NCI-H1930 (cell line): ENCODE results near the gene TRPC1.
"Not testable (repeated sequence)": the region's sequence is repeated elsewhere in the genome, so short reads cannot be mapped to it uniquely, and the experiment has no call there.

Source experiments
- DNase-seq, 2 experiments: peaks; one replicate each; lab custom pipeline; 2025; lab: John Stamatoyannopoulos, UW

TRPC1 gene

DNA sequence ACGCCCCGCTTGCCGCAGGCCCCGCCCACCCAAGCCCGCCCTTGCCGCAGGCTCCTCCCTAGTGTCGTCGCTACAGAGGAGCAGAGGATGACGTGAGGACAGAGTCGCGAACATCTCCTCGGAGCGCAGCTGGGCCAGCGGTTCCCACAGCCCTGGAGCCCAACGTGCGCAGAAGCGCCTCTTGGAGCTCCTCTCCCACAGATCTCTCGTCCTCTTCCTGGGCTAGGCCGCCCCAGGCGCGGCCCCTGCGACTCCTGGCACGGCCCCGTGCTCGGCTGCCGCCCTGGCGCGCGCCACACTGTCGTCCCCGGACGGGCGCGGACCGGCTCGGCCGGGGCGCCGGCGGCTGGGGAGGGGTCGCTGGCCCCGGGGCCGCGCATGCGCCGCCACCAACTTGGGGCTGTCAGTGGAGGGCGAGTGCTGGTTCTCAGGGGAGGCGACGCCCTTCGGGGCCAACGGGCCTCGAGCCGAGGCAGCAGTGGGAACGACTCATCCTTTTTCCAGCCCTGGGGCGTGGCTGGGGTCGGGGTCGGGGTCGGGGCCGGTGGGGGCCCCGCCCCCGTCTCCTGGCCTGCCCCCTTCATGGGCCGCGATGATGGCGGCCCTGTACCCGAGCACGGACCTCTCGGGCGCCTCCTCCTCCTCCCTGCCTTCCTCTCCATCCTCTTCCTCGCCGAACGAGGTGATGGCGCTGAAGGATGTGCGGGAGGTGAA is at the start of gene TRPC1:
TSS of gene TRPC1 (plus strand) at position 67 of the 714 bp plus-strand sequence. CDS start at position 593, 526 bp downstream.
- peak; percentile 84 to 86 for DNase-seq

GRCh38 chr3:142676151-142676550 is 47.7 kb upstream of the TRPC1 start:
- no peak for DNase-seq

DNA sequence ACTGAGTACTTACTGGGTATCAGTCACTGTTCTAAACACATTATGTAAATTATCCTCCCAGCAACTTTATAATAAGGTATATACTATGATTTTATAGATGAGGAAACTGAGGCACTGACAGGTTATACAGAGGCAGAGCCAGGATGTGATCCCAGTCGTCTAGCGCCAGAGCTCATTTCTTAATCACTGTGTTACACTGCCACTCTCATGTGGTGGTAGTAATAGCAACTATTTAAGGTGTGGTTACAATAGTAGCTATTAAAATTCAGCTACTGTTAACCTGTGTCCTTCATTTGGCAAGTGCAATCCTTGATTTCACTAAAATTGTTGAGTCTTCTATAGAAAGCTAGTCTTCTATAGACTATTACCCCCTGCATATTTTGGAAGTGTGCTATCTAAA is 43.1 kb upstream of the TRPC1 start:
- no peak for DNase-seq

DNA sequence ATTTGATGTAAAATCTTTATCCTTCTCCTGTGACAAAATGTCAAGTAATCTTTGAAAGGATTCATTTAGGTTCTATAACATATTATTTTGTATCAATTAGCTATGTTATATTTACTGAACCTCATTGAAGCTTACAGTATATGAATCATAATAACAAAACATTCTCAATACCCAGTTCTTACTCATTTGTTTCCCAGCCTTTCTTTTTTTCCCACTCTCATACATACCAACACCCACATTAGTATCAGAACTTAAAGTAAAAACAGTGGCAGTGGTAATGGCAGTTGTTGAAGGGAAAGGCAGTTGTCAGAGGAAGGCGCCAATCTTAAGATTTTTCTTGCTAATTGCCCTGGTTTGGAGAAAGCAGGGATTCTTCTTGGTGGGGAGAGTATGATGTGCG is 33.2 kb upstream of the TRPC1 start:
- DNase-seq: no peak

DNA sequence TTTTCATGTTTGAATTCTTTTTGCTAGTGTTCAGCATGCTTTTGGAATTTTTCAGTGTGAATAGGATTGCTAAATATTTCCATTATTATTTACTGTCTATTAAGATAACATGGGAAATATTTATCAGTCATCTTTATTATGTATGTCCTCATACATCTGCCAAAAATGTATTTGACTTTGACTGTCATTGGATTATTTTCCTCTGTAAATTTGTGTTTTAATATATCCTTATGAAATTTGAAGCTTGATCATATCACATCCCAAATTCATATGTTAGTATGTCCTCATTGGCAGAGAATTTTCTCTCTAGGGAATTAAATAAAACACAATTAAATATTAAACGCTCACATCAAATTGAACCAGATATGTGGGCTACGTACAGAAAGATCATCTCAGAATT is 32.3 kb upstream of the TRPC1 start:
- no peak for DNase-seq

- no peak for DNase-seq
Measured at GRCh38 chr3:142693136-142693853, 30.5 kb upstream of the TRPC1 start.

- DNase-seq: no peak
Measured at GRCh38 chr3:142694225-142694624, 29.6 kb upstream of the TRPC1 start.

DNA sequence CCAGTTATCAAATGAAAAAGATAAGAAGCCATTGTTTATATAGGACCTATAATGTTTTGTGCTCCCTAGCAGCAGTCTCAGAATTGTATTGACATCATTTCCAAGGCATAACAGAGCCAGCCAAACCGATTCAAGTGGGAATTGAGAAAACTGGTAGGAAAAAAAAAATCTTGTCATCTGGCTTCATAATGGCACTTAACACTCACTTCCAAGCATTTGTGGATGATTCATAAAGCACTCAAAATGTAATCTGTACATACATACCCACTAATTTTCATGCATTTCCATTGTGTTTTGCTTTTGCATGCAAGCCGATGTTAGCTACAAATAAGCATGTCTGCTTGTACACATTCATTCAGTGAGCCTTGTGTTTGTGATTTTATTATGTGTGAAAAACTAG is 18.6 kb upstream of the TRPC1 start:
- no peak for DNase-seq

- no peak for DNase-seq
Measured at GRCh38 chr3:142706321-142707127, 17.3 kb upstream of the TRPC1 start.

- no peak for DNase-seq
Measured at GRCh38 chr3:142709207-142709606, 14.6 kb upstream of the TRPC1 start.

GRCh38 chr3:142714882-142715281 is 9.0 kb upstream of the TRPC1 start:
- DNase-seq: not testable (repeated sequence)

GRCh38 chr3:142716102-142716501 is 7.7 kb upstream of the TRPC1 start:
- no peak for DNase-seq

DNA sequence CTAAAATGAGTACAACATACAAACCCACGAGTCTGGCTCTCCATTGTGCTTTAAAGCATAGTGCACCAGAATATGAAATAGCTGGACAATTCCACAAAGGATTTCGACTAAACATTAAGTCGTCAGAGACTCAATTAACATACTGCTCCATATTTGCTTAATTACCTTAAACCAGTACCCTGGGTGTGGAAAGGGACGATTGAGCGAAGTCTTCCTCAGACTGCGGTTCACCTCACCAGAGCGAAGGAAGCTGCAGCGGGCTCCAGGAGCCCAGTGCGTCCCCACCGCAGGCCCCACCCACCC is 218 bp upstream of the TRPC1 start:
- DNase-seq: no peak

DNA sequence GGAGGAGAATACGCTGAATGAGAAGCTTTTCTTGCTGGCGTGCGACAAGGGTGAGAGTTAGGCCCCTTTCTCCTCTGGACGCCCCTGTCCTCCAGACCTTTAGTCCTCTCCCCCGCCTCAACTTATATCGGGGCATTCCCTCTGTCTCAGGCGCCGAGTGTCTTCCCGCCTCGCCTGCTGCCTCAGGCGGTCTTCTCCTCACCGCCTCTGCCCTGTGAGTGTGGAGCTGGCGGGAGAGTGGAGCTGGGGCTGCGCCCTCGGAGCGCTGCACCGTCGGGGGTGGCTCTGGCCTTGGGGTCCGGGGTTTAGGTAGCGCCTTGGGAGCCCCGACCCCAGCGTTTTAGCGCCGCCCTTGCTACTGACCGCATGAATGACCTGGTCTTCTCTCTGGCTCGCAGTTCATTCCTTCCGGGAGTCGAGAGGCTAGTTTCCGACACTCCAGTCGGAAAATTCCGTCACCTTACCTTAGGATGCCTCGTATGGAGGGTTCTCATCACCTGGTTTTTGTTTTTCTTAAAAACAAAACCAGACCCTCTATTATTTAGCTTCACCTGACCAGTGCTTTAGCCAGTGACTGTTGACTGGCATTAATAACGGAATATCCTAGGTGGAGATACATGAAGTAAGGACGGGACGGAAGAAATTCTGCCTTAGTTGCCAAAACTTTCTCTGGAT is 985 bp downstream of the TRPC1 start:
- no peak for DNase-seq

- DNase-seq: no peak
Measured at GRCh38 chr3:142725357-142725739, 1.5 kb downstream of the TRPC1 start.

- DNase-seq: no peak
Measured at GRCh38 chr3:142726017-142726416, 2.2 kb downstream of the TRPC1 start.

DNA sequence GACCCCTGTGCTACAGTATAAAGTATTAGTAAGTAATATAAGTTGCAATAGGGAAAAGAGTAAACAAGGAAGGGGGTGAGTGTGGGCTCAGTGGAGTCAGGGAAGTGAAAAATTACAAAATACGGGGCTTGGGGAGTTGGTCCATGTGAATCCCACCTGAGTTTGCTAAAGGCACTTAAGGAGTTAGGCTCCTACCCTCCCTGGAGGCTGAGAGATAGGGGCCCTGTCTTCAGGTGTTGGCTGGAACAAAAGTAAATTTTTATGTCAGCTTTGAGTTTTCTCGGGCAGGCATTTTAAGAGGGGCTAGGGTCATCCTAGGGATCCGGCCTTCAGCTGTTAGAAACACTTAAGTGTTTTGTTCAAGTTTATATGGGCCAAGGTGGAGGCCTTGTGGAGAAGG is 8.2 kb downstream of the TRPC1 start:
- DNase-seq: no peak

DNA sequence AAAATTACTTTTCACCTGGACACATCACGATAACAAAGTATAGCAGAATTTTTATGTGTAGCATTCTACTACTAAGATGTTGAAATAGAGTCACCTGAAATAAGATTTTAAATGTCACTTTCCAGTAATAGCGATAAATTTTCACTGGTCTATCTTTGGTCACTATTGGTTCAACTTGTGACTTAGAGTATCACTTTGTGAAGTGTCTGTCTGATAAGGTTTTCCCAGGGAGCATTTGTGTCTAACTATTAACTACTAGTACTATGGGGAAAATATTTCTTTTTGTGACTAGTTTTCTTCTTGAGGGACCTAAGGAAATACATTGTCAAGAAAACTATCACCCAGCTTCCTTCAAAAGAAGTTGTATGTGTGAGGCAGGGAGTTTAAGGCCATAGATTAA is 11.0 kb downstream of the TRPC1 start:
- no peak for DNase-seq

- peak in 1 of 2 experiments; percentile 26 for DNase-seq
Measured at GRCh38 chr3:142735462-142735861, 11.6 kb downstream of the TRPC1 start.

DNA sequence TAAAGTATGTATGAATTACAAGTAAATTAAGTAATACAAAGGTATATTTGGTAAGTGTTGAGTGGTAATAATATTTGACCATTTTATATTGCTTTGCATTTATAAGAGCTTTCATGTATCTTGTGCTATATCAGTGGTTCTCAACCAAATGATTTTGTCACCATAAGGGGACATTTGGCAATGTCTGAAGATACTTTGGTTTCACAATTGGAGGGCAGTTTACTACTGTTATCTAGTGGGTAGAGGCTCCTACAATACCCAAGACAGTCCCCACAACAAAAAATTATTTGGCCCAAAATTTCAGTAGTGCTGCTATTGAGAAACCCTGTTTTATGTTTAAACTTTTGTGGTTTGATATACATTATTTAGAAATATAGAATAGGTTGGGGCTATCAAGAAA is 14.6 kb downstream of the TRPC1 start:
- DNase-seq: no peak

GRCh38 chr3:142746646-142747045 is 22.8 kb downstream of the TRPC1 start:
- no peak for DNase-seq

GRCh38 chr3:142750531-142750930 is 26.7 kb downstream of the TRPC1 start:
- not testable (repeated sequence) for DNase-seq
